Left hindlimb (tissue), 1 donor: Measurements from ENCODE around the gene UQCRHL.
"Not testable (repeated sequence)": the region's sequence is repeated elsewhere in the genome, so short reads cannot be mapped to it uniquely, and the experiment has no call there.

ENCODE experiments used
- DNase-seq: peaks from one replicate; pipeline ENCODE4 v3.0.0-alpha.2; 2018

Gene UQCRHL

GRCh38 chr1:15835205-15835740, 27.8 kb upstream of the UQCRHL start:
- DNase-seq, result no peak

- peak; percentile 94 for DNase-seq
Observed at GRCh38 chr1:15834406-15835204, 27.2 kb upstream of the UQCRHL start.

- DNase-seq, result no peak
Observed at GRCh38 chr1:15833842-15834405, 26.5 kb upstream of the UQCRHL start.

DNA sequence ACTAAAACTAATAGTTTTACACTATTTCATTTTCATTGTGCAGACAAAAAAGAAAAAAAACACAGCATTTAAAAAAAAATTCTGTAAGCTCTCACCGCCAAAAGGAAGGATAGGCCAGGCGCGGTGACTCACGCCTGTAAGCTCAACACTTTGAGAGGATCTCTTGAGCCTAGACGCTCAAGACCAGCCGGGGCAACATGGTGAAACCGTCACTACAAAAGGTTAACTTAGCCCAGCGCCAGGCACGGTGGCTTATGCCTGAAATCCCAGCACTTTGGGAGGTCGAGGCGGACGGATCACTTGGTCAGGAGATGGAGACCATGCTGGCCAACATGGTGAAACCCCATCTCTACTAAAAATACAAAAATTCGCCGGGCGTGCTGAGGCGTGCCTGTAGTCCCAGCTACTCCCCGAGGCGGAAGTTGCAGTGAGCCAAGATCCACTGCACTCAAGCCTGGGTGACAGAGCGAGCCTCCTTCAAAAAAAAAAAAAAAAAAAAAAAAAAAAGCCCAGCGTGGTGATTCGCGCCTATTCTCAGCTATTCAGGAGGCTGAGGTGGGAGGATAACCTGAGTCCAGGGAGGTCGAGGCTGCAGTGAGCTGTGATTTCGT, 25.7 kb upstream of the UQCRHL start:
- no peak for DNase-seq

GRCh38 chr1:15830258-15830657, 22.8 kb upstream of the UQCRHL start:
- DNase-seq, result no peak

DNA sequence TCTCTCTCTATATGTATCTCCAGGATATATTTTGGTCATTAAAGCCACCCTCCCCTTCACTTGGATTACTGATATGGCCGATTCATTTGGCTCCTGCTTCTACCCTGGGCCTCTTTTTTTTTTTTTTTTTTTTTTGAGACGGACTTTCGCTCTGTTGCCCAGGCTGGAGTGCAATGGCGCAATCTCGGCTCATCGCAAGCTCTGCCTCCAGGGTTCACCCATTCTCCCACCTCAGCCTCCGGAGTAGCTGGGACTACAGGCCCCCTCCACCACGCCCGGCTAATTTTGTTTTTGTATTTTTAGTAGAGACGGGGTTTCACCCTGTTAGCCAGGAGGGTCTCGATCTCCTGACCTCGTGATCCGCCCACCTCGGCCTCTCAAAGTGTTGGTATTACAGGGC, 21.5 kb upstream of the UQCRHL start:
- DNase-seq, result not testable (repeated sequence)

DNA sequence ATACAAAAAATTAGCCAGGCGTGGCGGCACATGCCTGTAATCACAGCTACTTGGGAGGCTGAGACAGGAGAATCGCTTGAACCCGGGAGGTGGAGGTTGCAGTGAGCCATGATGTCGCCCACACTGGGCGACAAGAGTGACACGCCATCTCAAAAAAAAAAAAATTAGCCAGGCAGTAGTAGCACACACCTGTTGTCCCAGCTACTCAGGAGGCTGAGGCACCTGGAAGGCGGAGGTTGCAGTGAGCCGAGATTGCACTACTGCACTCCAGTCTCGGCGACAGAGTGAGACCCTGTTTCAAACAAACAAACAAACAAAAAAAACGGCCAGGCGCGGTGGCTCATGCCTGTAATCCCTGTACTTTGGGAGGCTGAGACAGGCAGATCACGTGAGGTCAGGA, 20.1 kb upstream of the UQCRHL start:
- DNase-seq, result not testable (repeated sequence)

DNA sequence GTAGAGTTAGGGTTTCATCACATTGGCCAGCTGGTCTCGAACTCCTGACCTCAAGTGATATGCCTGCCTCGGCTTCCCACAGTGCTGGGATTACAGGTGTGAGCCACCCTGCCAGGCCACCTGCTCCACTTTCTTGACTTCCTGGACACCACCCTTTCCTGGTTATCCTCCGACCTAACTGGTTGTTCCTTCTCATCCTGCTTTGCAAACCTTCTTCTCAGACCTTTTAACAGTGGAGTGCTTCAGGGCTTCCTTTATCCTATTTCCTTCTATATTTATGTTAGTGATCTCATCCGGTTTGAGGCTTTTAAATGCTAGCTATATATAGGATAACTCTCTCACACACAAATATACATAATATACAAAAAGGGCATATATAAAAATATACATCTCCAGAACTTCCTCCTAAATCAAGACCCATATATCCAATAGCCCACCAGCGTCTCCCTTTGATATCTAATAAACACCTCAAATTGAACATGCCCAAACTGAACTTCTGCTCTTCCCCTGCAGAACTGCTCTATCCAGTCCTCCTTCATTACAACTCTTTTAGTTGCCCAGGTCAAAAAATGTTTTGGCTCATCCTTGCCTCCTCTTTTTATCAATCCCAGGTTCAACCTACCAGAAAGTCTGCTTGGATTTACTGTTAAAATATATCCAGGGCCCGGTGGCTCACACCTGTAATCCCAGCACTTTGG, 19.5 kb upstream of the UQCRHL start:
- no peak for DNase-seq

- no peak for DNase-seq
Observed at GRCh38 chr1:15825800-15826199, 18.4 kb upstream of the UQCRHL start.

DNA sequence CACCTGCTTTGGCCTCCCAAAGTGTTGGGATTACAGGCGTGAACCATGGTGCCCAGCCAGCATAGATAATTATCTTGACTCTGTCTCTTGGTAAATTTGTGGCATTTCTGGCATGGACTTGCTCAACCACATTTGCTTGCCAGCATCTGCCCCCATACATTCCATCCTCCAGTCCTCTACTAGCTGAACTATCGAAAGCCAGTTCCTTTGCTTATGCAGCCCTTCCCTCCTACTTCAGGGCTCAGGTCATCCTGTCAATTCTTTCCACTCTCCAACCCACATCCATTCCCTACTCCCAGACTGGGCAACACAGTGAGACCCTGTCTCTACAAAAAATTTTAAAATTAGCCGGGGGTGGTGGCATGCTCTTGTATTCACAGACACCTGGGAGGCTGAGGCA, 13.0 kb upstream of the UQCRHL start:
- DNase-seq, result no peak

- no peak for DNase-seq
Observed at GRCh38 chr1:15816674-15817073, 9.2 kb upstream of the UQCRHL start.

DNA sequence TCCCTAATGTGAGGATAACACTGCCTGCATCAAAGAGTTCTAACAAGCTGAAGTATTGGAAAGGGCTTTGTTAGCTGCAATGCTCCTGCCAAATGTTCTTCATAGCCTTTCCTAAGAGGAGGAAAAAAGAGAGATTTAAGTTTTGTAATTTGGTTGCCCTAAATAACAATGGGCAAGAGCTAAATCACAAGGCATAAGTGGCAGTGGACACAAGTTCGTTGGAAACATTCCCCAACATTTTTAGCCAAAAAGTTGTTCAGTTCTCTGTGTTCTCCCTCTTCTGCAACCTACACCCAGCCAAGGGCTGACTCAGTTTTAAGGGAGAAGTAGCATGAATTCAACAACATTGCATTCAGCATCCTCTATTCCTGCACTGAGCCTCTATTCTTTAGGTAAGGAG, 2.6 kb upstream of the UQCRHL start:
- DNase-seq, result no peak

DNA sequence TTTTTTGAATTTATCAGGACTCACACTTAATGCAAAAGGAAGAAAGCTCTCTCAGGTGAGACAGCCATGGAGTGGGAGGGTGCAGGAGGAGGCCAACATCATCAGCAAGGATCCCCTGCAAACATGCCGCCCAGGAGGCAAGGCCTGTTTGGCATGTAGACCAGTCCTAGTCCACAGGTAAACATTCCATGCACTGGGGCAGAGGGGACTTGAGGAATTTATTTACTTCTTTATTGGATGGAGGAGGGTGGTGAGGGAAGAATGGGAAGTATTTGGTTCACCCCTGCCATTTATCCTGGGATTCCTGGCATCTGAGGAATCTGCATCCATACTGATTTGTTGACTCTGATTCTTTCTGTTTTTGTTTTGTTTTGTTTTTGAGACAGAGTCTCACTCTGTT, 1.5 kb upstream of the UQCRHL start:
- no peak for DNase-seq

DNA sequence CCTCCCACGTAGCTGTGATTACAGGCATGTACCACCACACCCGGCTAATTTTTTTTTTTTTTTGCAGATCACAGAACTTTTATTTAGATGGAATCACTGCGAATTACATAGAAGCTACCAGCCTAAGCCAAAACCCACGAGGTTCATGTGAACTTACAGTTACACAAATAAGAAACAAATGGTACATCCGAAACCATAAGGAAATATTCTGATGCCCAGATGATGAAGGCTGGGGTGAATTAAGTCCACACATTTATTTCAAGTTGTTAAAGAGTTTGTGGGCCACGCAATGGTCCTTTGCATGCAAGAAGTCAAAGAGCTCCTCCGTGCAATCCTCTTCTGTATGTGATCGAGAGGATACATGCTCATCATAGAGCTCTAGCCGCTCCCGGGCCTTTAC, 328 bp downstream of the UQCRHL start:
- DNase-seq, result no peak

- DNase-seq, result no peak
Observed at GRCh38 chr1:15804060-15804459, 3.4 kb downstream of the UQCRHL start.

DNA sequence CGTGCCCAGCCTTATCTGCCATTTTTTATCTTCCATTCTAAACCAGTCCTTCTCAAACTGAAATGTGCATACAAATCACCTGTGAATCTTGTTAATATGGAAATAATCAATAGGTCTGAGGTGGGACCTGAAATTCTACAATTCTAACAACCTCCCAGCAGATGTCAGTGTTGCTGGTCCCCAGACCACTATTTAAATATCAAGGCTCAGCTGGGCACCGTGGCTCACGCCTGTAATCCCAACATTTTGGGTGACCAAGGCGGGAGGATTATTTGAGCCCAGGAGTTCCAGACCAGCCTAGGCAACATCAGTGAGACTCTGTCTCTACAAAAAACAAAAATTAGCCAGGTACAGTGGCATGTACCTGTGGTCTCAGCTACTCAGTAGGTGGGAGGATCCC, 4.1 kb downstream of the UQCRHL start:
- no peak for DNase-seq

DNA sequence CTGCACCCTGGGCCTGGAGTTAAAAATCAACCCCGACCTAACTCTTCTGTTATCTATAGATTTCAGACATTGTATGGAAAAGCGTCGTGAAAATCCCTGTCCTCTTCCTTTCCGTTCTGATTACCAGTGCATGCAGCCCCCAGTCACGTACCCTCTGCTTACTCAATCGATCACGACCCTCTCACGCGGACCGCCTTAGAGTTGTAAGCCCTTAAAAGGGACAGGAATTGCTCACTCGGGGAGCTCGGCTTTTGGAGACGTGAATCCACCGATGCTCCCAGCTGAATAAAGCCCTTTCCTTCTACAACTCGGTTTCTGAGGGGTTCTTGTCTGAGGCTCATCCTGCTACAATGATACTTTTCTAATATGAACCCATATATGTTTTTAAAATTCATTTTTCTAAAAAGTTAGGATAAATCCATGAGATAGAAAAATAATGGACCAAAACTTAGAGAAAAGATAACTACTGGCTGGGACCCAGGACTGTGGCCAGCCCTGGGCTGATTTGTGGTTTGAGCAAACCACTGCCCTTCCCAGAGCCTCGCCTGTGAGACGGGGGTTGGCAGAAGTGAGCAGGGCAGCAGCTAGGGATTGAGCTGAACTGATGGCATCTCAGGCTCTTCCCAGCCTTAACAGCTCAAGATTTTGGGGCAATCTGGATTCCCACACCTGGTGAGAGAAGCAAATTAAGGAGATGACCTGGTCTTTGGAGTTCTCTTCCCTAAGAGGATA, 5.0 kb downstream of the UQCRHL start:
- DNase-seq, result no peak

DNA sequence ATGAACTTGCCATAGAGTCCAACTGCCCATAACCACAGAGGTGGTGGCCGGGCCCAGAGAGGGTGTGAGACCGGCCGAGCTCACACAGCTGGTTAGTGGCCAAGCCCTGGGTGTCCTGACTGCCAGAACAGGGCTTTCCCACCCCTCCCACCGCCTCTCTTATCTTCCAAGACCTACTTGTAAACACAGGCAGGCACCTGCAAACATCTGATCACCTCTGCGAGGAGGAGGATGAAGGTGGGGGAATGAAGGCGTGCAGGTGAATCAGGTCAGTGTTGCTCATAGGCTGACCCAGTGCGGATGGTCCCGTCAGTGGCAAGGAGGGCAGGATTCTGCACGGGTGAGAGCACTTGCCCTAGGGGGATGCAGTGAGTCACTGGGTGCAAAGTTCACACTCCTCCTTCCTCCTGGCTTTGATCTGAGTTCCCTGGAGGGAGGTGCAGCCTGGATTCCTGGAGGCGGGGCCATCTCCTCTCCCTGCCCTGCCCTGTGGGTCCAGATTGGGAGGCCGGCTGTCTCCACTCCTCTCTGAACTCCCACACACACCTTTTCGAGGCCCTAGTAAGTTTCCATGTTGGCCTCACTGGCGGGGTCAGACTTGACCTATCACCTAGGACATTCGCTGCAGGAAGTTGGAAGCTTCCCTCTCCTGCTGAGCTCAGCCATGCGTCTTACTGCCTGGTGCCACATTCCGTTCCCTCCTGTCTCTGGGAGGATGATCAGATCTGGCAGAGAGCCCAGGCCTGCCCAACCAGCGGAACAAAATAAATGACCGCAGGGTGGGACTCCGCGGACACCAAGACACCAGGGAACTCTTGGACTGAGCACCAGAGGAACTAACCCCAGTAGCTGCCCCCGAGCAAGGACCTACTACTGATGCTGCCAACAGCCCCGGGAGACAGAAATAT, 7.3 kb downstream of the UQCRHL start:
- DNase-seq, result no peak

DNA sequence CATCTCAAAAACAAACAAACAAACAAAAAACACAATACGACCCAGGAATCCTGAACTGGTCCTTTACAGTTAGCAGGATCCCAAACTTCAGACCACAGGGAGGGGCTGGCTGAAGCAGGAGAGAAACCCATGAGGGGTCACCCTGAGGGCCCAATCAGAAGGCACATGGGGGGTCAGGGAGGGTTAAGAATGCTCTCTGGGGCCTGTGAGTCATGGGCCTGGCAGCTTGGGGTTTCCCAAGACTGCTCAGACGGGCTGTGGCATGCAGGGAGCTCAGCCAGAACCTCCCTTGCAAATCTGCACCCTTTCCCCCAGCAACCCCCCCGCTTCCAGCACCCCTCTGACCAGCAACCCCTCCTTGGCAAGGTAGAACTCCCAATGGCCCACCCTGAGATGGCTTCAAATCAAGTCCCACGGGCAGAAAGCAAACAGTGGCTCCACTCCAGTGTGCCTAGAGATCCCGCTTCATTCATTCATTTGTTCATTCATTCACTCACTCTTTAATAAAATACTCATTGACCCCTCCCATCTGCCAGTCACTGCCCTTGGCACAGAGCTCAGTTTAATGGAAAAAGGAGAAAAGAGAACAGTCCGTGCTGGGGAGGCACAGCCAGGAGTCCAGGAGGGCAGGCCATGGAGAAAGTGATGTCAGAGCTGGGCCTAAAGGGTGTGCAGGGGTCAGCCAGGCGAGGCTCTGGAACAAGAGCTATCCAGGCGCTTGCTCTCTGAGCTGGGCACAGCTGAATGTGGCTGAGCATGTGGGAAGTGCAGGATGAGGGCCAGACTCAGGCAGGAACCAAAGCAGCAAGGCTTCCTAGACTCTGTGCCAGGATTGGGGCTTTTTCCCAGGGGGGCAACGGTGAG, 8.2 kb downstream of the UQCRHL start:
- DNase-seq, result no peak

DNA sequence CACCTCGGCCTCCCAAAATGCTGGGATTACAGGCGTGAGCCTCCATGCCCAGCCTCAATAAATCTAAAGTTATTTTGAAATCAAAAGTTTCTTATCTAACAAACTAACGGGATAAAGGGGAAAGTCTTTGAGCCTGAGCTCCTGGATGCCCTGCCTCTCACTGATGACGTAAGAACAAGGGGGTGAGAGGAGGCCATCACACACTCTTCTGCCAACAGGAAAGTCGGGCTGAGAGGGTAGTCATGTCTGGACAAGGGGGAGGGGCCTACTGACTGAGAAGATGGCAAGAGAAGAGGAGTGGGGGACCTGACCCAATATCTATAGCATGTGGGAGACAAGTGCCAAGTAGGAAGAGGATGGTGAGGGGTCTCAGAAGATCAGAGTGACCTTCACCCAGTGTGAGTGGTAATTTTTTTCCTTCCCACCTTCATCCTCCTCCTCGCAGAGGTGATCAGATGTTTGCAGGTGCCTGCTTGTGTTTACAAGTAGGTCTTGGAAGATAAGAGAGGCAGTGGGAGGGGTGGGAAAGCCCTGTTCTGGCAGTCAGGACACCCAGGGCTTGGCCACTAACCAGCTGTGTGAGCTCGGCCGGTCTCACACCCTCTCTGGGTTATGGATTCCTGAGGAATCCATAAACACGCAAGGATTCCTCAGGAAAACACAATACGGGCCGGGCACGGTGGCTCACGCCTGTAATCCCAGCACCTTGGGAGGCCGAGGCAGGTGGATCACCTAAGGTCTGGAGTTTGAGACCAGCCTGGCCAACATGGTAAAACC, 9.6 kb downstream of the UQCRHL start:
- DNase-seq, result no peak
